HepG2 (cell line): Measurements from ENCODE around the gene HID1. TPM values are rescaled to one million over a fixed set of nuclear protein-coding genes. Genes with fewer than 3 reads are reported as not detected.
A peak's percentile ranks its signal among the peaks of the same experiment; 100 is the strongest.

ENCODE experiments used
- ATF7 ChIP-seq, 2 experiments: fragments of 450-650 bp in 1 of 2; sonication (generic) in 1 of 2; formaldehyde crosslinking in 1 of 2; IDR thresholded peaks; 2 replicates each; pipeline versions ENCODE4 v1.4.0 to v1.6.1; 2016 to 2020; ENCODE audit warnings: antibody characterized with exemption in 1 of 2, mild to moderate bottlenecking in 1 of 2, missing genetic modification reagents in 1 of 2
- CCAR2 ChIP-seq: fragments of 200-400 bp; formaldehyde crosslinking; optimal IDR thresholded peaks from 2 replicates; pipeline ENCODE3; 2018; ENCODE audit warnings: low read depth, mild to moderate bottlenecking, low read length, moderate library complexity
- ELF1 ChIP-seq: sonication (generic); formaldehyde crosslinking; IDR thresholded peaks from 2 replicates; pipeline ENCODE4 v1.4.0; 2020; ENCODE audit warnings: missing genetic modification reagents
- HDAC2 ChIP-seq: sonication (generic); formaldehyde crosslinking; IDR thresholded peaks from 2 replicates; pipeline ENCODE4 v1.4.0; 2020; ENCODE audit warnings: missing genetic modification reagents
- MED1 ChIP-seq: sonication (generic); formaldehyde crosslinking; IDR thresholded peaks from 2 replicates; pipeline ENCODE4 v1.4.0; 2020; ENCODE audit warnings: missing genetic modification reagents
- MED13 ChIP-seq: sonication (generic); formaldehyde crosslinking; IDR thresholded peaks from 2 replicates; pipeline ENCODE4 v1.5.0; 2020; ENCODE audit warnings: missing genetic modification reagents
- MIER3 ChIP-seq: IDR thresholded peaks from 2 replicates; pipeline ENCODE4 v1.6.1; 2016; ENCODE audit warnings: missing compliant biosample characterization, borderline replicate concordance
- MIXL1 ChIP-seq: IDR thresholded peaks from 2 replicates; pipeline ENCODE4 v1.6.1; 2016
- MYC ChIP-seq: sonication (generic); formaldehyde crosslinking; IDR thresholded peaks from 2 replicates; pipeline ENCODE4 v1.9.0; 2021; ENCODE audit warnings: missing genetic modification reagents, borderline replicate concordance
- NR2F2 ChIP-seq: IDR thresholded peaks from 2 replicates; pipeline ENCODE4 v1.6.1; 2012; ENCODE audit warnings: low read depth, inconsistent platforms, borderline replicate concordance
- RFXAP ChIP-seq: sonication (generic); formaldehyde crosslinking; IDR thresholded peaks from 2 replicates; pipeline ENCODE4 v1.4.0; 2020; ENCODE audit warnings: missing genetic modification reagents, borderline replicate concordance
- SNAPC2 ChIP-seq: sonication (generic); formaldehyde crosslinking; IDR thresholded peaks from 2 replicates; pipeline ENCODE4 v1.8.1; 2022; ENCODE audit warnings: mild to moderate bottlenecking, missing genetic modification reagents
- ZBTB26 ChIP-seq: IDR thresholded peaks from 2 replicates; pipeline ENCODE4 v1.6.1; 2016; ENCODE audit warnings: missing compliant biosample characterization, missing genetic modification reagents, borderline replicate concordance
- ZFP91 ChIP-seq: sonication (generic); formaldehyde crosslinking; IDR thresholded peaks from 2 replicates; pipeline ENCODE4 v1.9.0; 2022; ENCODE audit warnings: missing genetic modification reagents, mild to moderate bottlenecking, borderline replicate concordance
- ZNF136 ChIP-seq: sonication (generic); formaldehyde crosslinking; IDR thresholded peaks from 2 replicates; pipeline ENCODE4 v1.8.1; 2022; ENCODE audit warnings: low read depth, mild to moderate bottlenecking, moderate library complexity, missing genetic modification reagents
- ZNF33B ChIP-seq: sonication (generic); formaldehyde crosslinking; IDR thresholded peaks from 2 replicates; pipeline ENCODE4 v1.5.1; 2020; ENCODE audit warnings: mild to moderate bottlenecking, missing genetic modification reagents
- ZNF468 ChIP-seq: sonication (generic); formaldehyde crosslinking; IDR thresholded peaks from 2 replicates; pipeline ENCODE4 v1.8.0; 2022; ENCODE audit warnings: mild to moderate bottlenecking, moderate library complexity, missing genetic modification reagents
- ZSCAN29 ChIP-seq: sonication (generic); formaldehyde crosslinking; conservative IDR thresholded peaks from 2 replicates; pipeline ENCODE4 v1.4.0; 2020; ENCODE audit warnings: mild to moderate bottlenecking, missing genetic modification reagents
- polyA plus RNA-seq, 8 experiments: library from polyadenylated mRNA; depleted of rRNA in 3 of 8; stranded (reverse) in 7 of 8; unstranded in 1 of 8; fragments of >200 nt; fragmentation: Illumina TruSeq in 4 of 8; extraction: Trizol in 4 of 8; gene quantifications; 2 replicates each; pipeline versions ENCODE4 v1.2.1 to v1.2.3, GENCODE V29; 2011 to 2016; ENCODE audit warnings: low read depth in 4 of 8, missing spikeins in 1 of 8, mixed read lengths in 1 of 8; ENCODE audit not compliant: insufficient read depth in 1 of 8
- total RNA-seq, 5 experiments: library from RNA; depleted of rRNA; stranded (reverse); fragments of >200 nt; fragmentation: Illumina TruSeq; extraction: Trizol; gene quantifications; 2 replicates each; pipeline ENCODE4 v1.2.3, GENCODE V29; 2016; ENCODE audit warnings: low read depth in 1 of 5
- TF ChIP-seq, protein P1 (sequence below): sonication (generic); formaldehyde crosslinking; IDR thresholded peaks from 2 replicates; pipeline ENCODE4 v1.4.0; 2020; ENCODE audit warnings: missing genetic modification reagents
- TF ChIP-seq, protein P2 (sequence below): sonication (generic); formaldehyde crosslinking; IDR thresholded peaks from 2 replicates; pipeline ENCODE4 v1.8.1; 2023; ENCODE audit warnings: missing genetic modification reagents, mild to moderate bottlenecking, borderline replicate concordance
- TF ChIP-seq, protein P3 (sequence below): IDR thresholded peaks from 2 replicates; pipeline ENCODE4 v1.6.1; 2016; ENCODE audit warnings: mild to moderate bottlenecking, missing biosample characterization, missing genetic modification reagents

The HID1 gene
- total and polyA plus RNA-seq, 2 of the 13 experiments (the other 11 are each of a cell fraction or from before 2014, with no cell fraction given) = 2.1 to 10.6 TPM

DNA sequence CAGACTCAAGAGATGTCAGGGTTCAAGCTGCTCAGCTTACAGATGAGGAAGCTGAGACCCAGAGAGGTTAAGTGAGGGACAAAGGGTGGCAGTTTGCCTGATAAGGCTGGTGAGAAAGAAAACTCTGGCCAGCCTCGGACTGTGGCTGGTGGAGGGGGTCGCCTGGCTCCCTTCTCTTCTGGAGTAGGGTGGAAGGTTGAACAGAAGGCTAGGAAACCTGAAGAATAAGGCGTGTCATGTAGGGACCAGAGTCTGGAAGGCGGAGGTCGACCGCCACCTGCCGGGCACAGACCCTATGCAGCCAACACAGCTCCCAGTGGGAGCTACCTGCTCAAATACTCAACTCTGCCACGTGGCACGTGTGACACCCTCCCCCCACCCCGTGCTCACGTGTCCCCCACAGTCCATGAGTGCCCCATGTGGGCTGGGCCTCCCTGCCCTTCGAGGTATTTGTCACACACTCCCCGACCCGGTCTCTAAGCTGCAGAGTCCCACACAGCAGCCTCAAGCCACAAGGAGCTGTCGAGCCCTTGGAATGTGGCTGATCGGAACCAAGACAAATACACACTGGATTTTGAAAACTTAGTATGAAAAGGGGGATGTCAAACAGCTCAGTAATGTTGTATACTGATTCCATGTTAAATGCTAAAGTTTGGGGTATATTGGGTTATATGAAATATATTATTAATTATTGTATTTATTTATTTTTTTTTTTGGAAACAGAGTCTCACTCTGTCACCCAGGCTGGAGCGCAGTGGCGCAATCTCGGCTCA, 11.8 kb downstream of the HID1 start (continued):
- TF ChIP-seq ZNF136 = 0 out of 2 replicates have a peak, but pooled peaks have one; percentile 35
- no peak for TF ChIP-seq ELF1 (CRISPR knock-in tag)
- TF ChIP-seq, protein P1, sequence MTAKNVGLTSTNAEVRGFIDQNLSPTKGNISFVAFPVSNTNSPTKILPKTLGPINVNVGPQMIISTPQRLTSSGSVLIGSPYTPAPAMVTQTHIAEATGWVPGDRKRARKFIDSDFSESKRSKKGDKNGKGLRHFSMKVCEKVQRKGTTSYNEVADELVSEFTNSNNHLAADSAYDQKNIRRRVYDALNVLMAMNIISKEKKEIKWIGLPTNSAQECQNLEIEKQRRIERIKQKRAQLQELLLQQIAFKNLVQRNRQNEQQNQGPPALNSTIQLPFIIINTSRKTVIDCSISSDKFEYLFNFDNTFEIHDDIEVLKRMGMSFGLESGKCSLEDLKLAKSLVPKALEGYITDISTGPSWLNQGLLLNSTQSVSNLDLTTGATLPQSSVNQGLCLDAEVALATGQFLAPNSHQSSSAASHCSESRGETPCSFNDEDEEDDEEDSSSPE (CRISPR knock-in tag) = peak; percentile 77
- no peak; the same call in 1 of the 2 replicates for TF ChIP-seq NR2F2
- TF ChIP-seq ZBTB26 (CRISPR knock-in tag) = peak; percentile 72; the same call in 1 of the 2 replicates
- TF ChIP-seq MIER3 (CRISPR knock-in tag) = peak; percentile 69; the same call in 1 of the 2 replicates
- TF ChIP-seq ZNF468 (CRISPR knock-in tag) = no peak
- TF ChIP-seq, protein P2, sequence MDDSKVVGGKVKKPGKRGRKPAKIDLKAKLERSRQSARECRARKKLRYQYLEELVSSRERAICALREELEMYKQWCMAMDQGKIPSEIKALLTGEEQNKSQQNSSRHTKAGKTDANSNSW (CRISPR knock-in tag) = peak; percentile 92; the same call in 1 of the 2 replicates
- TF ChIP-seq CCAR2 = no peak
- TF ChIP-seq SNAPC2 = 0 out of 2 replicates have a peak, but pooled peaks have one; percentile 73
- TF ChIP-seq RFXAP (CRISPR knock-in tag) = no peak; the same call in 1 of the 2 replicates
- peak; percentile 47; the same call in 1 of the 2 replicates for TF ChIP-seq MED1 (CRISPR knock-in tag)
- TF ChIP-seq, protein P3, sequence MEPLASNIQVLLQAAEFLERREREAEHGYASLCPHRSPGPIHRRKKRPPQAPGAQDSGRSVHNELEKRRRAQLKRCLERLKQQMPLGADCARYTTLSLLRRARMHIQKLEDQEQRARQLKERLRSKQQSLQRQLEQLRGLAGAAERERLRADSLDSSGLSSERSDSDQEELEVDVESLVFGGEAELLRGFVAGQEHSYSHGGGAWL (CRISPR knock-in tag) = peak; percentile 92
- TF ChIP-seq ZNF33B (CRISPR knock-in tag) = 0 out of 2 replicates have a peak, but pooled peaks have one; percentile 60
- TF ChIP-seq ATF7 (IDR thresholded peaks at IDR 0.05) = no peak
- TF ChIP-seq ATF7 (CRISPR knock-in tag; IDR thresholded peaks at IDR 0.05) = 0 out of 2 replicates have a peak, but pooled peaks have one; percentile 44
- TF ChIP-seq MYC = peak; percentile 98
- TF ChIP-seq HDAC2 (CRISPR knock-in tag) = peak; percentile 83
- TF ChIP-seq ZFP91 (CRISPR knock-in tag) = peak; percentile 73
- TF ChIP-seq MIXL1 = 0 out of 2 replicates have a peak, but pooled peaks have one; percentile 25
- 0 out of 2 replicates have a peak, but pooled peaks have one; percentile 44 for TF ChIP-seq ZSCAN29
- TF ChIP-seq MED13 (CRISPR knock-in tag) = no peak
